Calu3 (cell line): Measurements from ENCODE around the gene PPP1R12C. TPM values are rescaled to one million over a fixed set of nuclear protein-coding genes. Genes with fewer than 3 reads are reported as not detected.
A peak's percentile ranks its signal among the peaks of the same experiment; 100 is the strongest.

ENCODE experiments used
- BruUV-seq: library from RNA; stranded (reverse); fragments of 400-500 nt; replicated peaks from 2 replicates; lab custom pipeline; 2021; lab: Mats Ljungman, UMichigan
- CTCF ChIA-PET: fragments of 300-600 bp; sonication (Branson Sonifier 250); formaldehyde crosslinking; loops from one replicate; lab custom pipeline; 2022; ENCODE audit warnings: antibody characterized with exemption; lab: Charles Lee
- DNase-seq: peaks from one replicate; pipeline ENCODE4 v3.0.0; 2022
- H3K27ac Mint-ChIP-seq: one replicate; pipeline ENCODE4 v1.8.0; 2022; ENCODE audit warnings: mixed read lengths; ENCODE audit not compliant: unreplicated experiment
- H3K27me3 Mint-ChIP-seq: one replicate; pipeline ENCODE4 v1.8.0; 2022; ENCODE audit warnings: mixed read lengths; ENCODE audit not compliant: unreplicated experiment
- H3K36me3 Mint-ChIP-seq: one replicate; pipeline ENCODE4 v1.8.0; 2022; ENCODE audit warnings: mild to moderate bottlenecking, moderate library complexity, mixed read lengths; ENCODE audit not compliant: insufficient read depth, unreplicated experiment
- H3K4me1 Mint-ChIP-seq: one replicate; pipeline ENCODE4 v1.8.0; 2022; ENCODE audit warnings: mild to moderate bottlenecking, low read depth, mixed read lengths; ENCODE audit not compliant: unreplicated experiment
- H3K4me3 Mint-ChIP-seq: one replicate; pipeline ENCODE4 v1.8.0; 2022; ENCODE audit warnings: mild to moderate bottlenecking, low read depth, moderate library complexity, mixed read lengths; ENCODE audit not compliant: unreplicated experiment
- H3K9me3 Mint-ChIP-seq: one replicate; pipeline ENCODE4 v1.8.0; 2022; ENCODE audit warnings: low read depth, mixed read lengths; ENCODE audit not compliant: unreplicated experiment
- intact Hi-C: fragments of 100-400 bp; cut with micrococcal nuclease; formaldehyde crosslinking; loops from one replicate; pipeline ENCODE4 v1.10.0; 2022; ENCODE audit not compliant: unreplicated experiment
- total RNA-seq: library from RNA; stranded (reverse); gene quantifications from 2 replicates; pipeline ENCODE4 v1.2.3, GENCODE V29; 2022
- TF ChIP-seq, protein P1 (sequence below): fragments of 200-600 bp; IDR thresholded peaks from one replicate; pipeline ENCODE4 v1.8.0; 2022; ENCODE audit warnings: antibody characterized with exemption; ENCODE audit not compliant: unreplicated experiment

The PPP1R12C gene
- total RNA-seq, 1 experiment from 2014 or later = 151 TPM

DNA sequence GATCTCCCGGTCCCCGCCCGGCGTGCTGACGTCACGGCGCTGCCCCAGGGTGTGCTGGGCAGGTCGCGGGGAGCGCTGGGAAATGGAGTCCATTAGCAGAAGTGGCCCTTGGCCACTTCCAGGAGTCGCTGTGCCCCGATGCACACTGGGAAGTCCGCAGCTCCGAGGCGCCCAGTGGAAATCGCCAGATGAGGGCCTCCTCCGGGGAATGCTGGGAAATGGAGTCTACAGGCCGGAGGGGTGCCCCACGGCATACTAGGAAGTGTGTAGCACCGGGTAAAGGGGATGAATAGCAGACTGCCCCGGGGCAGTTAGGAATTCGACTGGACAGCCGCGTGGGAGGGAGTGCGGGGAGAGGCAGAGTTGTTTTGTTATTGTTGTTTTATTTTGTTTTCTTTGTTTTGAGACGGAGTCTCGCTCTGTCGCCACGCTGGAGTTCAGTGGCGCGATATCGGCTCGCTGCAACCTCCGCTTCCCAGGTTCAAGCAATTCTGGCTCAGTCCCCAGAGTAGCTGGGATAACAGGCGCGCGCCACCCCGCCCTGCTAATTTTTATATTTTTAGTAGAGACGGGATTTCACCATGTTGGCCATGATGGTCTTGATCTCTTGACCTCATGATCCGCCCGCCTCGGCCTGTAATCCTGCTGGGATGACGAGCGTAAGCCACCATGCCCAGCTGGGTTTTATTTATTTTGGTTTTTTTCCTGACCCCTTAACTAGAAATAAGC lies 390 bp upstream of the PPP1R12C start:
- Mint-ChIP-seq H3K4me1 (peaks cover 22% of the 10 kb centered on the region), H3K36me3 (peaks cover 28% of the 10 kb centered on the region), H3K27me3 (peaks cover 6% of the 10 kb centered on the region), H3K4me3 (peak overlapping the region; percentile 83), H3K9me3 (no peaks in the 10 kb centered on the region), H3K27ac (peak overlapping the region; percentile 81)
- CTCF ChIA-PET = interaction anchor here (0.6 to 1.4 kb wide), 5 partner anchors 8 to 372 kb away, joined by 3 to 9 read pairs (median 3); partner anchors contain the start of gene DNAAF3
- BruUV-seq = TSS peak; percentile 91
- TF ChIP-seq, protein P1, sequence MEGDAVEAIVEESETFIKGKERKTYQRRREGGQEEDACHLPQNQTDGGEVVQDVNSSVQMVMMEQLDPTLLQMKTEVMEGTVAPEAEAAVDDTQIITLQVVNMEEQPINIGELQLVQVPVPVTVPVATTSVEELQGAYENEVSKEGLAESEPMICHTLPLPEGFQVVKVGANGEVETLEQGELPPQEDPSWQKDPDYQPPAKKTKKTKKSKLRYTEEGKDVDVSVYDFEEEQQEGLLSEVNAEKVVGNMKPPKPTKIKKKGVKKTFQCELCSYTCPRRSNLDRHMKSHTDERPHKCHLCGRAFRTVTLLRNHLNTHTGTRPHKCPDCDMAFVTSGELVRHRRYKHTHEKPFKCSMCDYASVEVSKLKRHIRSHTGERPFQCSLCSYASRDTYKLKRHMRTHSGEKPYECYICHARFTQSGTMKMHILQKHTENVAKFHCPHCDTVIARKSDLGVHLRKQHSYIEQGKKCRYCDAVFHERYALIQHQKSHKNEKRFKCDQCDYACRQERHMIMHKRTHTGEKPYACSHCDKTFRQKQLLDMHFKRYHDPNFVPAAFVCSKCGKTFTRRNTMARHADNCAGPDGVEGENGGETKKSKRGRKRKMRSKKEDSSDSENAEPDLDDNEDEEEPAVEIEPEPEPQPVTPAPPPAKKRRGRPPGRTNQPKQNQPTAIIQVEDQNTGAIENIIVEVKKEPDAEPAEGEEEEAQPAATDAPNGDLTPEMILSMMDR = no peak
- intact Hi-C loops = loop anchor here (2.0 kb wide), 1 partner anchor 55 kb away; the partner anchor contains the start of gene RDH13
- DNase-seq = peak; percentile 99

GRCh38 chr19:55116232-55116858 lies 1.1 kb downstream of the PPP1R12C start:
- Mint-ChIP-seq H3K9me3 (no peaks in the 10 kb centered on the region), H3K27me3 (no peaks in the 10 kb centered on the region), H3K4me3 (peak overlapping the region; percentile 83), H3K4me1 (peaks cover 22% of the 10 kb centered on the region), H3K36me3 (peaks cover 28% of the 10 kb centered on the region), H3K27ac (peak overlapping the region; percentile 84)
- TF ChIP-seq, protein P1 = no peak
- peak; percentile 28 for DNase-seq
- CTCF ChIA-PET = interaction anchor here (0.5 to 0.9 kb wide), 3 partner anchors 25 to 773 kb away, joined by 3 to 5 read pairs (median 4); no protein-coding TSS in a partner anchor
- intact Hi-C loops = loop anchor here (2.0 kb wide), 1 partner anchor 54 kb away; the partner anchor contains the start of gene RDH13
- BruUV-seq = TSS peak; percentile 50

DNA sequence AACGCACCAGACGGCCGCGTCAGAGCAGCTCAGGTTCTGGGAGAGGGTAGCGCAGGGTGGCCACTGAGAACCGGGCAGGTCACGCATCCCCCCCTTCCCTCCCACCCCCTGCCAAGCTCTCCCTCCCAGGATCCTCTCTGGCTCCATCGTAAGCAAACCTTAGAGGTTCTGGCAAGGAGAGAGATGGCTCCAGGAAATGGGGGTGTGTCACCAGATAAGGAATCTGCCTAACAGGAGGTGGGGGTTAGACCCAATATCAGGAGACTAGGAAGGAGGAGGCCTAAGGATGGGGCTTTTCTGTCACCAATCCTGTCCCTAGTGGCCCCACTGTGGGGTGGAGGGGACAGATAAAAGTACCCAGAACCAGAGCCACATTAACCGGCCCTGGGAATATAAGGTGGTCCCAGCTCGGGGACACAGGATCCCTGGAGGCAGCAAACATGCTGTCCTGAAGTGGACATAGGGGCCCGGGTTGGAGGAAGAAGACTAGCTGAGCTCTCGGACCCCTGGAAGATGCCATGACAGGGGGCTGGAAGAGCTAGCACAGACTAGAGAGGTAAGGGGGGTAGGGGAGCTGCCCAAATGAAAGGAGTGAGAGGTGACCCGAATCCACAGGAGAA lies 1.9 kb downstream of the PPP1R12C start:
- no peaks in the 10 kb centered on the region for H3K9me3 Mint-ChIP-seq
- H3K27ac Mint-ChIP-seq = peak overlapping the region; percentile 84
- no TSS peak for BruUV-seq
- no peak for DNase-seq
- CTCF ChIA-PET = interaction anchor here (0.6 kb wide), 1 partner anchor 772 kb away, joined by 3 read pairs; no protein-coding TSS in a partner anchor
- TF ChIP-seq, protein P1 = no peak
- peak overlapping the region; percentile 83 for H3K4me3 Mint-ChIP-seq
- H3K4me1 Mint-ChIP-seq = peaks cover 22% of the 10 kb centered on the region
- H3K27me3 Mint-ChIP-seq = no peaks in the 10 kb centered on the region
- intact Hi-C loops = loop anchor here (2.0 kb wide), 1 partner anchor 53 kb away; the partner anchor contains the start of gene RDH13
- peaks cover 28% of the 10 kb centered on the region for H3K36me3 Mint-ChIP-seq

DNA sequence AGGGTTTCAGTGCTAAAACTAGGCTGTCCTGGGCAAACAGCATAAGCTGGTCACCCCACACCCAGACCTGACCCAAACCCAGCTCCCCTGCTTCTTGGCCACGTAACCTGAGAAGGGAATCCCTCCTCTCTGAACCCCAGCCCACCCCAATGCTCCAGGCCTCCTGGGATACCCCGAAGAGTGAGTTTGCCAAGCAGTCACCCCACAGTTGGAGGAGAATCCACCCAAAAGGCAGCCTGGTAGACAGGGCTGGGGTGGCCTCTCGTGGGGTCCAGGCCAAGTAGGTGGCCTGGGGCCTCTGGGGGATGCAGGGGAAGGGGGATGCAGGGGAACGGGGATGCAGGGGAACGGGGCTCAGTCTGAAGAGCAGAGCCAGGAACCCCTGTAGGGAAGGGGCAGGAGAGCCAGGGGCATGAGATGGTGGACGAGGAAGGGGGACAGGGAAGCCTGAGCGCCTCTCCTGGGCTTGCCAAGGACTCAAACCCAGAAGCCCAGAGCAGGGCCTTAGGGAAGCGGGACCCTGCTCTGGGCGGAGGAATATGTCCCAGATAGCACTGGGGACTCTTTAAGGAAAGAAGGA lies 2.8 kb downstream of the PPP1R12C start:
- Mint-ChIP-seq H3K4me3 (peak overlapping the region; percentile 83), H3K27me3 (no peaks in the 10 kb centered on the region), H3K36me3 (peaks cover 33% of the 10 kb centered on the region), H3K9me3 (no peaks in the 10 kb centered on the region), H3K4me1 (peaks cover 22% of the 10 kb centered on the region), H3K27ac (no peak overlapping the region)
- BruUV-seq = no TSS peak
- intact Hi-C loops = no loop called here
- DNase-seq = no peak
- CTCF ChIA-PET = no interaction called here
- TF ChIP-seq, protein P1 = no peak
